HG02884 (cell line): ENCODE data around the gene EFHC1.
A peak's percentile ranks its signal among the peaks of the same experiment; 100 is the strongest.
"Not testable (repeated sequence)": the region's sequence is repeated elsewhere in the genome, so short reads cannot be mapped to it uniquely, and the experiment has no call there.

Experiments used
- ATAC-seq: cut with Tn5 transposase; IDR thresholded peaks from one replicate; pipeline ENCODE4 v1.9.1; 2021; ENCODE audit warnings: mild to moderate bottlenecking, moderate library complexity; ENCODE audit not compliant: unreplicated experiment

EFHC1 gene

GRCh38 chr6:52399511-52400312, 20.4 kb upstream of the EFHC1 start:
- ATAC-seq: no peak

- ATAC-seq: no peak
Measured at GRCh38 chr6:52400313-52401041, 19.7 kb upstream of the EFHC1 start.

- ATAC-seq: no peak
Measured at GRCh38 chr6:52403086-52403485, 17.1 kb upstream of the EFHC1 start.

GRCh38 chr6:52403627-52404026, 16.5 kb upstream of the EFHC1 start:
- no peak for ATAC-seq

GRCh38 chr6:52405243-52405642, 14.9 kb upstream of the EFHC1 start:
- no peak for ATAC-seq

- peak; percentile 75 for ATAC-seq
Measured at GRCh38 chr6:52407467-52407866, 12.7 kb upstream of the EFHC1 start.

GRCh38 chr6:52409499-52409898, 10.6 kb upstream of the EFHC1 start:
- no peak for ATAC-seq

GRCh38 chr6:52410979-52411378, 9.2 kb upstream of the EFHC1 start:
- ATAC-seq: no peak

- no peak for ATAC-seq
Measured at GRCh38 chr6:52411911-52412310, 8.2 kb upstream of the EFHC1 start.

GRCh38 chr6:52415333-52415732, 4.8 kb upstream of the EFHC1 start:
- no peak for ATAC-seq

- ATAC-seq: no peak
Measured at GRCh38 chr6:52415917-52416628, 4.1 kb upstream of the EFHC1 start.

- no peak for ATAC-seq
Measured at GRCh38 chr6:52416629-52417151, 3.5 kb upstream of the EFHC1 start.

GRCh38 chr6:52417675-52418111, 2.4 kb upstream of the EFHC1 start:
- no peak for ATAC-seq

- ATAC-seq: no peak
Measured at GRCh38 chr6:52418606-52419005, 1.5 kb upstream of the EFHC1 start.

GRCh38 chr6:52420668-52421358, 671 bp downstream of the EFHC1 start:
- no peak for ATAC-seq

- ATAC-seq: no peak
Measured at GRCh38 chr6:52422156-52422555, 2.0 kb downstream of the EFHC1 start.

- ATAC-seq: no peak
Measured at GRCh38 chr6:52423448-52423847, 3.3 kb downstream of the EFHC1 start.

GRCh38 chr6:52423971-52424381, 3.8 kb downstream of the EFHC1 start:
- no peak for ATAC-seq

GRCh38 chr6:52424513-52424912, 4.4 kb downstream of the EFHC1 start:
- ATAC-seq: no peak

GRCh38 chr6:52426667-52427066, 6.5 kb downstream of the EFHC1 start:
- peak; percentile 52 for ATAC-seq

- ATAC-seq: not testable (repeated sequence)
Measured at GRCh38 chr6:52433294-52433693, 13.2 kb downstream of the EFHC1 start.
